OCI-LY7 (cell line): ENCODE measurements around the gene ZBTB49. TPM values are rescaled to one million over a fixed set of nuclear protein-coding genes. Genes with fewer than 3 reads are reported as not detected.

ENCODE experiments used
- BruUV-seq: library from RNA; stranded (reverse); fragments of 400-500 nt; replicated peaks from 2 replicates; lab custom pipeline; 2021; lab: Mats Ljungman, UMichigan
- CTCF ChIA-PET: fragments of 300-600 bp; sonication (Branson Sonifier 250); formaldehyde crosslinking; loops from one replicate; lab custom pipeline; 2022; ENCODE audit warnings: antibody characterized with exemption; ENCODE audit not compliant: unreplicated experiment; lab: Charles Lee
- POLR2A ChIA-PET: fragments of 300-600 bp; sonication (Branson Sonifier 250); formaldehyde crosslinking; loops from one replicate; lab custom pipeline; 2022; ENCODE audit warnings: antibody characterized with exemption; lab: Charles Lee
- DNase-seq: peaks from one replicate; pipeline ENCODE4 v3.0.0-alpha.2; 2015; ENCODE audit warnings: low spot score
- H2AFZ ChIP-seq: fragments of 200-600 bp; sonication (generic), shearing (Covaris generic); 2 replicates; pipeline ENCODE4 v1.6.1; 2014; ENCODE audit warnings: mild to moderate bottlenecking, antibody characterized with exemption, low read length, moderate library complexity
- H3K27ac ChIP-seq: fragments of 200-600 bp; sonication (generic); 2 replicates; pipeline ENCODE4 v1.5.1; 2014; ENCODE audit warnings: mixed run types, low read depth, mild to moderate bottlenecking, moderate library complexity, low read length, inconsistent platforms; ENCODE audit not compliant: poor library complexity, severe bottlenecking
- H3K36me3 ChIP-seq: fragments of 200-600 bp; sonication (generic); 2 replicates; pipeline ENCODE4 v1.6.1; 2014; ENCODE audit warnings: mild to moderate bottlenecking, antibody characterized with exemption, low read length, moderate library complexity, mixed read lengths; ENCODE audit not compliant: insufficient read depth
- H3K4me1 ChIP-seq: fragments of 200-600 bp; sonication (generic); 2 replicates; pipeline ENCODE4 v1.5.1; 2014; ENCODE audit warnings: mild to moderate bottlenecking, low read length; ENCODE audit not compliant: insufficient read depth, poor library complexity, severe bottlenecking
- H3K4me2 ChIP-seq: fragments of 200-600 bp; sonication (generic); 2 replicates; pipeline ENCODE4 v1.6.1; 2014; ENCODE audit warnings: mild to moderate bottlenecking, low read length
- H3K4me3 ChIP-seq: fragments of 200-600 bp; sonication (generic); 2 replicates; pipeline ENCODE4 v1.5.1; 2014; ENCODE audit warnings: mild to moderate bottlenecking, low read depth, low read length; ENCODE audit not compliant: poor library complexity, severe bottlenecking
- H3K79me2 ChIP-seq: fragments of 200-600 bp; sonication (generic); 2 replicates; pipeline ENCODE4 v1.6.1; 2016; ENCODE audit warnings: low read depth, mild to moderate bottlenecking, low read length, moderate library complexity, mixed read lengths; ENCODE audit not compliant: insufficient read depth
- H3K9me2 ChIP-seq: fragments of 200-600 bp; sonication (generic); 2 replicates; pipeline ENCODE4 v1.6.1; 2016; ENCODE audit warnings: mild to moderate bottlenecking, low read length, mixed read lengths; ENCODE audit not compliant: insufficient read depth
- H3K9me3 ChIP-seq: fragments of 200-600 bp; sonication (generic); 2 replicates; pipeline ENCODE4 v1.6.1; 2014; ENCODE audit warnings: mild to moderate bottlenecking, mixed run types, low read length, mixed read lengths
- H4K20me1 ChIP-seq: fragments of 200-600 bp; sonication (generic); 2 replicates; pipeline ENCODE4 v1.6.1; 2014; ENCODE audit warnings: mild to moderate bottlenecking, antibody characterized with exemption, low read length, moderate library complexity, mixed read lengths; ENCODE audit not compliant: insufficient read depth
- EZH2phosphoT487 ChIP-seq: fragments of 200-600 bp; sonication (generic); IDR thresholded peaks from 2 replicates; pipeline ENCODE4 v1.6.1; 2018; ENCODE audit warnings: low read depth, borderline replicate concordance, mild to moderate bottlenecking, mixed run types, antibody characterized with exemption, low read length, moderate library complexity, mixed read lengths
- intact Hi-C: fragments of 100-400 bp; cut with micrococcal nuclease; formaldehyde crosslinking; loops from one replicate; pipeline ENCODE4 v1.10.0; 2022; ENCODE audit not compliant: unreplicated experiment
- total RNA-seq, 2 experiments: library from RNA; depleted of rRNA in 1 of 2; stranded (reverse); fragments of >200 nt in 1 of 2; shearing (Covaris generic) in 1 of 2; gene quantifications; 2 replicates each; pipeline ENCODE4 v1.2.3, GENCODE V29; 2014 to 2022
- TF ChIP-seq, protein P1 (sequence below): fragments of 200-600 bp; sonication (generic); conservative IDR thresholded peaks from 2 replicates; pipeline ENCODE4 v1.5.1; 2014; ENCODE audit warnings: mild to moderate bottlenecking, antibody characterized with exemption, low read length, moderate library complexity, mixed read lengths

The ZBTB49 gene
- total RNA-seq, 2 experiments from 2014 or later, result 6.5 to 8.7 TPM

DNA sequence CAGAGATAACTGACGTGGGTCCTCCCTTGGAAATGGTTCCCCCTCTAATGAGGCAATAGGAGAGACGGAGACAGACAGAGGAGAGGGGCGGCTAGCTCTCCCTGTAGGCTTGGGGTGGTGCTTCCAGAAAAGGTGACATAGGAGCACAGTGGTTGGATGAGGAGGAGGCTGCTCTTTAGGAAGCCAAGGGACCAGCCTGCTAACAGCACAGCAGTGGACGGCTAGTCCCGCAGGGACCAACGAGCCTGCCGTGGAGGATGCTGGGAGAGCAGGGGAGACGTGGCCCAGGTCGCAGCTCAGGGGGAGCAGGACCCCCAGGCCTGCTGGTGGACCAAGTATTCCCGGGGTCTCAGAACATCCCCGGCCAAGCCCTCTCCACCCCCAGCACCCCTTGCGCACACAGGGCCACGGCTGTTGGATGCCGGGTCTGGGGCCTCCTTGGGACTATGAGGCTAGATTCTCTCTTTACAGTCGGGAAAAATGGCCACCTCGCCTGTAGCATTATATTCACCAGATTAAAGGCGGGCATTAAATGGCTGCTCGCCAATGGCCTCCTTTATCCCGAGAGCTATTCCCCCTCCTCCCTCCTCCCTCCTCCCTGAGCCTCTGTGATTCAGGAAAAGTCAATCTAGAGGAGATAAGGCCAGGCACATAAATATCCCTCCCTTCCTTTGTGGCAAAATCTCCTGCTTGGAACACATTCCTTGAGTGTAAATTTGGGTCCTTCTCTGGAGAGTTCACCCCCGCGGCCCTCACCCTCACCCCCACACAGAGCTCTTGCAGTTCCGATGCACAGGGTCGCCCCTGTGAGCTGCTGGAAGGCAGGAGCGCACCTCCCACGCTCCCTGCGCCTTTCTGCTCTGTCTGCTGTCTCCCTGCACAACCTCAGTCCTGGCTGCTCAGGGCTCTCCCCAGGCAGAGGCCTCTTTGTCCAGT, 66.3 kb downstream of the ZBTB49 start:
- TF ChIP-seq EZH2phosphoT487, result no peak
- TF ChIP-seq, protein P1, sequence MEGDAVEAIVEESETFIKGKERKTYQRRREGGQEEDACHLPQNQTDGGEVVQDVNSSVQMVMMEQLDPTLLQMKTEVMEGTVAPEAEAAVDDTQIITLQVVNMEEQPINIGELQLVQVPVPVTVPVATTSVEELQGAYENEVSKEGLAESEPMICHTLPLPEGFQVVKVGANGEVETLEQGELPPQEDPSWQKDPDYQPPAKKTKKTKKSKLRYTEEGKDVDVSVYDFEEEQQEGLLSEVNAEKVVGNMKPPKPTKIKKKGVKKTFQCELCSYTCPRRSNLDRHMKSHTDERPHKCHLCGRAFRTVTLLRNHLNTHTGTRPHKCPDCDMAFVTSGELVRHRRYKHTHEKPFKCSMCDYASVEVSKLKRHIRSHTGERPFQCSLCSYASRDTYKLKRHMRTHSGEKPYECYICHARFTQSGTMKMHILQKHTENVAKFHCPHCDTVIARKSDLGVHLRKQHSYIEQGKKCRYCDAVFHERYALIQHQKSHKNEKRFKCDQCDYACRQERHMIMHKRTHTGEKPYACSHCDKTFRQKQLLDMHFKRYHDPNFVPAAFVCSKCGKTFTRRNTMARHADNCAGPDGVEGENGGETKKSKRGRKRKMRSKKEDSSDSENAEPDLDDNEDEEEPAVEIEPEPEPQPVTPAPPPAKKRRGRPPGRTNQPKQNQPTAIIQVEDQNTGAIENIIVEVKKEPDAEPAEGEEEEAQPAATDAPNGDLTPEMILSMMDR, result no peak
- H2AFZ ChIP-seq, result no peak overlapping the region
- peaks cover 15% of the 10 kb centered on the region for H3K4me1 ChIP-seq
- intact Hi-C loops, result no loop called here
- no peak for DNase-seq
- no TSS peak for BruUV-seq
- H3K9me3 ChIP-seq, result peaks cover 6% of the 10 kb centered on the region
- no peaks in the 10 kb centered on the region for H4K20me1 ChIP-seq
- H3K79me2 ChIP-seq, result no peaks in the 10 kb centered on the region
- POLR2A ChIA-PET, result interaction anchor here (1.3 kb wide), 1 partner anchor 14 kb away, joined by 4 read pairs; no protein-coding TSS in a partner anchor
- no peaks in the 10 kb centered on the region for H3K9me2 ChIP-seq
- CTCF ChIA-PET, result interaction anchor here (1.1 kb wide), 1 partner anchor 28 kb away, joined by 3 read pairs; no protein-coding TSS in a partner anchor
- no peak overlapping the region for H3K27ac ChIP-seq
- H3K36me3 ChIP-seq, result no peaks in the 10 kb centered on the region; the same call in 1 of the 2 replicates
- H3K4me2 ChIP-seq, result no peak overlapping the region
- H3K4me3 ChIP-seq, result no peak overlapping the region

- intact Hi-C loops, result no loop called here
- CTCF ChIA-PET, result interaction anchor here (1.1 kb wide), 2 partner anchors 26 to 71 kb away, joined by 3 read pairs; no protein-coding TSS in a partner anchor
- no peak overlapping the region for H3K4me2 ChIP-seq
Measured at GRCh38 chr4:4358093-4358854, 68.2 kb downstream of the ZBTB49 start.

More at GRCh38 chr4:4358093-4358854, 68.2 kb downstream of the ZBTB49 start:
- Histone ChIP-seq H3K27ac (no peak overlapping the region), H3K36me3 (no peaks in the 10 kb centered on the region), H3K4me3 (no peak overlapping the region), H2AFZ (no peak overlapping the region), H3K79me2 (no peaks in the 10 kb centered on the region), H3K9me3 (no peaks in the 10 kb centered on the region), H4K20me1 (no peaks in the 10 kb centered on the region), H3K9me2 (no peaks in the 10 kb centered on the region), H3K4me1 (peaks cover 26% of the 10 kb centered on the region)
- no peak for TF ChIP-seq EZH2phosphoT487
- TF ChIP-seq, protein P1, result peak; percentile 43; the same call in 1 of the 2 replicates
- POLR2A ChIA-PET, result interaction anchor here (0.8 kb wide), 1 partner anchor 24 kb away, joined by 3 read pairs; no protein-coding TSS in a partner anchor
- no TSS peak for BruUV-seq
- no peak for DNase-seq
